SW480 (cell line): ENCODE data around the gene GASK1B.
A peak's percentile ranks its signal among the peaks of the same experiment; 100 is the strongest.

Experiments
- DNase-seq: peaks from one replicate; pipeline ENCODE4 v3.0.0-alpha.2; 2016; ENCODE audit warnings: low spot score

The GASK1B gene

GRCh38 chr4:158186815-158187214 lies 14.0 kb upstream of the GASK1B start:
- no peak for DNase-seq

GRCh38 chr4:158182736-158183135 lies 9.9 kb upstream of the GASK1B start:
- no peak for DNase-seq

GRCh38 chr4:158181906-158182305 lies 9.1 kb upstream of the GASK1B start:
- no peak for DNase-seq

GRCh38 chr4:158179465-158179864 lies 6.6 kb upstream of the GASK1B start:
- DNase-seq, result no peak

- no peak for DNase-seq
These were observed 4.0 kb upstream of the GASK1B start for GRCh38 chr4:158176776-158177175.

GRCh38 chr4:158176108-158176507 lies 3.3 kb upstream of the GASK1B start:
- no peak for DNase-seq

GRCh38 chr4:158170691-158171561 lies 1.9 kb downstream of the GASK1B start:
- DNase-seq, result no peak

- no peak for DNase-seq
These were observed 2.7 kb downstream of the GASK1B start for GRCh38 chr4:158169931-158170690.

GRCh38 chr4:158169506-158169905 lies 3.3 kb downstream of the GASK1B start:
- no peak for DNase-seq

GRCh38 chr4:158168606-158169005 lies 4.2 kb downstream of the GASK1B start:
- no peak for DNase-seq

GRCh38 chr4:158166701-158167100 lies 6.1 kb downstream of the GASK1B start:
- DNase-seq, result no peak

- no peak for DNase-seq
These were observed 8.0 kb downstream of the GASK1B start for GRCh38 chr4:158164768-158165213.

- DNase-seq, result no peak
These were observed 8.7 kb downstream of the GASK1B start for GRCh38 chr4:158163941-158164767.

- no peak for DNase-seq
These were observed 10.2 kb downstream of the GASK1B start for GRCh38 chr4:158162631-158163030.

GRCh38 chr4:158161551-158162354 lies 11.1 kb downstream of the GASK1B start:
- no peak for DNase-seq

GRCh38 chr4:158159718-158160094 lies 13.1 kb downstream of the GASK1B start:
- DNase-seq, result no peak

GRCh38 chr4:158159054-158159717 lies 13.6 kb downstream of the GASK1B start:
- no peak for DNase-seq

- DNase-seq, result no peak
These were observed 15.4 kb downstream of the GASK1B start for GRCh38 chr4:158157412-158157811.

GRCh38 chr4:158155656-158156356 lies 17.0 kb downstream of the GASK1B start:
- peak; percentile 86 for DNase-seq

- no peak for DNase-seq
These were observed 25.7 kb downstream of the GASK1B start for GRCh38 chr4:158147151-158147550.
